ENCODE results near the gene C1QTNF12.

Gene C1QTNF12

GRCh38 chr1:1246577-1247340 is at the start of gene C1QTNF12:
C1QTNF12 (minus strand) TSS chr1:1246722; CDS start chr1:1246690, 32 bp downstream.
- FAIRE-seq (no peak), DNase-seq (ENCODE audit: insufficient read length, low spot score) (no peak)
- no peak for TF ChIP-seq POLR2A (IDR thresholded peaks at IDR 0.05; ENCODE audit: low read depth, low read length)

GRCh38 chr1:1295154-1295923 is 48.8 kb upstream of the C1QTNF12 start:
- TF ChIP-seq POLR2A (IDR thresholded peaks at IDR 0.05; ENCODE audit: low read depth, low read length): no peak
- FAIRE-seq (no peak), DNase-seq (ENCODE audit: insufficient read length, low spot score) (no peak)

GRCh38 chr1:1294250-1294890 is 47.8 kb upstream of the C1QTNF12 start:
- DNase-seq (ENCODE audit: insufficient read length, low spot score) (no peak), FAIRE-seq (no peak)
- TF ChIP-seq POLR2A (IDR thresholded peaks at IDR 0.05; ENCODE audit: low read depth, low read length): no peak

GRCh38 chr1:1293263-1294249 is 47.0 kb upstream of the C1QTNF12 start:
- TF ChIP-seq POLR2A (IDR thresholded peaks at IDR 0.05; ENCODE audit: low read depth, low read length): no peak
- DNase-seq (ENCODE audit: insufficient read length, low spot score) (no peak), FAIRE-seq (no peak)

- DNase-seq (ENCODE audit: insufficient read length, low spot score) (no peak), FAIRE-seq (no peak)
- no peak for TF ChIP-seq POLR2A (IDR thresholded peaks at IDR 0.05; ENCODE audit: low read depth, low read length)
These were observed 46.3 kb upstream of the C1QTNF12 start for GRCh38 chr1:1292851-1293250.

GRCh38 chr1:1292442-1292779 is 45.9 kb upstream of the C1QTNF12 start:
- FAIRE-seq (no peak), DNase-seq (ENCODE audit: insufficient read length, low spot score) (no peak)
- TF ChIP-seq POLR2A (IDR thresholded peaks at IDR 0.05; ENCODE audit: low read depth, low read length): no peak

- FAIRE-seq (no peak), DNase-seq (ENCODE audit: insufficient read length, low spot score) (no peak)
- no peak for TF ChIP-seq POLR2A (IDR thresholded peaks at IDR 0.05; ENCODE audit: low read depth, low read length)
These were observed 45.3 kb upstream of the C1QTNF12 start for GRCh38 chr1:1291548-1292441.

- FAIRE-seq (no peak), DNase-seq (ENCODE audit: insufficient read length, low spot score) (no peak)
- no peak for TF ChIP-seq POLR2A (IDR thresholded peaks at IDR 0.05; ENCODE audit: low read depth, low read length)
These were observed 44.6 kb upstream of the C1QTNF12 start for GRCh38 chr1:1291023-1291528.

GRCh38 chr1:1290238-1290731 is 43.8 kb upstream of the C1QTNF12 start:
- TF ChIP-seq POLR2A (IDR thresholded peaks at IDR 0.05; ENCODE audit: low read depth, low read length): no peak
- FAIRE-seq: no peak
- no peak for DNase-seq (ENCODE audit: insufficient read length, low spot score)

- no peak for TF ChIP-seq POLR2A (IDR thresholded peaks at IDR 0.05; ENCODE audit: low read depth, low read length)
- DNase-seq (ENCODE audit: insufficient read length, low spot score) (no peak), FAIRE-seq (no peak)
These were observed 41.0 kb upstream of the C1QTNF12 start for GRCh38 chr1:1287288-1288110.

All from H54 (cell line).